Measurements from ENCODE around the gene KCNAB1. TPM values are rescaled to one million over a fixed set of nuclear protein-coding genes. Genes with fewer than 3 reads are reported as not detected.

The KCNAB1 gene
- total RNA-seq, 1 experiment from 2014 or later: not detected

- no peak overlapping the region for H3K4me2 ChIP-seq (ENCODE audit: low read length)
- H3K9me2 ChIP-seq (ENCODE audit: insufficient read depth): no peaks in the 10 kb centered on the region
- H3K36me3 ChIP-seq (ENCODE audit: control insufficient read depth in 1 of 2, insufficient read depth in 2 of 2, low read length in 2 of 2): no peaks in the 10 kb centered on the region
- no peak overlapping the region for H3K27ac ChIP-seq (ENCODE audit: low read depth, low read length)
- 0 out of 2 replicates have a peak, but pooled peaks cover 2% of the 10 kb centered on the region for H3K27me3 ChIP-seq (ENCODE audit: insufficient read depth, low read length)
- H2AFZ ChIP-seq (ENCODE audit: low read depth, low read length, poor library complexity, severe bottlenecking): no peak overlapping the region
- no TSS peak for BruUV-seq (replicated peaks)
- POLR2A ChIA-PET: no interaction called here
- no peaks in the 10 kb centered on the region for H3K79me2 ChIP-seq (ENCODE audit: insufficient read depth, low read length)
- H3K4me1 ChIP-seq (ENCODE audit: control insufficient read depth in 1 of 2, insufficient read depth in 2 of 2, low read length in 2 of 2): no peaks in the 10 kb centered on the region
- CTCF ChIA-PET: interaction anchor here (1.5 kb wide), 1 partner anchor 225 kb away, joined by 4 read pairs; no protein-coding TSS in a partner anchor
- H4K20me1 ChIP-seq (ENCODE audit: insufficient read depth): no peaks in the 10 kb centered on the region
- DNase-seq (ENCODE audit: low read depth, low spot score): no peak
- H3K9ac ChIP-seq (ENCODE audit: low read length): no peak overlapping the region
- H3K9me3 ChIP-seq (ENCODE audit: control insufficient read depth in 1 of 2, insufficient read depth in 1 of 2, low read depth in 1 of 2, low read length in 2 of 2): no peaks in the 10 kb centered on the region
- H3K4me3 ChIP-seq (replicated peaks in 1 of 2; ENCODE audit: low read depth in 1 of 2, low read length in 2 of 2): no peak overlapping the region
- no peak for ATAC-seq
- intact Hi-C loops (cut with micrococcal nuclease): no loop called here
- no peak for TF ChIP-seq MAX (IDR thresholded peaks at IDR 0.05)
- no peak for TF ChIP-seq EZH2phosphoT487 (IDR thresholded peaks at IDR 0.05; ENCODE audit: borderline replicate concordance)
- RAD21 ChIA-PET (ENCODE audit: low non-redundant PET in 1 of 2, low total read pairs in 2 of 2, uncharacterized antibody in 2 of 2, unreplicated experiment in 2 of 2): no interaction called here
Measured at GRCh38 chr3:156377266-156377665, 256.9 kb downstream of the KCNAB1 start.

GRCh38 chr3:156377718-156378117 lies 257.3 kb downstream of the KCNAB1 start:
- Histone ChIP-seq H3K36me3 (ENCODE audit: control insufficient read depth in 1 of 2, insufficient read depth in 2 of 2, low read length in 2 of 2) (no peaks in the 10 kb centered on the region), H3K27me3 (ENCODE audit: insufficient read depth, low read length) (0 out of 2 replicates have a peak, but pooled peaks cover 2% of the 10 kb centered on the region), H3K9ac (ENCODE audit: low read length) (no peak overlapping the region), H3K9me3 (ENCODE audit: control insufficient read depth in 1 of 2, insufficient read depth in 1 of 2, low read depth in 1 of 2, low read length in 2 of 2) (no peaks in the 10 kb centered on the region), H3K4me2 (ENCODE audit: low read length) (no peak overlapping the region), H3K79me2 (ENCODE audit: insufficient read depth, low read length) (no peaks in the 10 kb centered on the region), H2AFZ (ENCODE audit: low read depth, low read length, poor library complexity, severe bottlenecking) (no peak overlapping the region), H3K9me2 (ENCODE audit: insufficient read depth) (no peaks in the 10 kb centered on the region), H4K20me1 (ENCODE audit: insufficient read depth) (no peaks in the 10 kb centered on the region), H3K4me1 (ENCODE audit: control insufficient read depth in 1 of 2, insufficient read depth in 2 of 2, low read length in 2 of 2) (no peaks in the 10 kb centered on the region), H3K4me3 (replicated peaks in 1 of 2; ENCODE audit: low read depth in 1 of 2, low read length in 2 of 2) (no peak overlapping the region), H3K27ac (ENCODE audit: low read depth, low read length) (no peak overlapping the region)
- no peak for DNase-seq (ENCODE audit: low read depth, low spot score)
- no TSS peak for BruUV-seq (replicated peaks)
- POLR2A ChIA-PET: no interaction called here
- intact Hi-C loops (cut with micrococcal nuclease): no loop called here
- no peak for ATAC-seq
- CTCF ChIA-PET: interaction anchor here (1.5 kb wide), 1 partner anchor 226 kb away, joined by 4 read pairs; no protein-coding TSS in a partner anchor
- RAD21 ChIA-PET (ENCODE audit: low non-redundant PET in 1 of 2, low total read pairs in 2 of 2, uncharacterized antibody in 2 of 2, unreplicated experiment in 2 of 2): no interaction called here
- no peak for TF ChIP-seq EZH2 (IDR thresholded peaks at IDR 0.05)
- TF ChIP-seq FOSL1 (IDR thresholded peaks at IDR 0.05; ENCODE audit: low read depth): no peak
- no peak for TF ChIP-seq ZFX (IDR thresholded peaks at IDR 0.05)
- no peak for TF ChIP-seq SRF (IDR thresholded peaks at IDR 0.05; ENCODE audit: low read depth)
- no peak for TF ChIP-seq YY1 (IDR thresholded peaks at IDR 0.05; ENCODE audit: extremely low read depth, insufficient replicate concordance, low read depth, low read length)
- TF ChIP-seq EGR1 (IDR thresholded peaks at IDR 0.05; ENCODE audit: low read depth): no peak
- no peak for TF ChIP-seq ZBTB33 (IDR thresholded peaks at IDR 0.05; ENCODE audit: extremely low read depth, insufficient replicate concordance, low read length)
- TF ChIP-seq SIN3A (IDR thresholded peaks at IDR 0.05; ENCODE audit: low read depth): no peak
- TF ChIP-seq SP1 (IDR thresholded peaks at IDR 0.05; ENCODE audit: low read depth): no peak
- TF ChIP-seq CTCF (IDR thresholded peaks at IDR 0.05 in 2 of 3, conservative IDR thresholded peaks at IDR 0.05 in 1 of 3; ENCODE audit: borderline replicate concordance in 1 of 3, insufficient read depth in 1 of 3, low read depth in 2 of 3, low read length in 2 of 3): no peak
- TF ChIP-seq MAX (IDR thresholded peaks at IDR 0.05): no peak
- TF ChIP-seq EZH2phosphoT487 (IDR thresholded peaks at IDR 0.05; ENCODE audit: borderline replicate concordance): no peak
- no peak for TF ChIP-seq TCF7L2 (IDR thresholded peaks at IDR 0.05; ENCODE audit: borderline replicate concordance, extremely low read depth, insufficient read depth, insufficient read length)
- TF ChIP-seq JUND (IDR thresholded peaks at IDR 0.05): no peak
- TF ChIP-seq POLR2AphosphoS5 (IDR thresholded peaks at IDR 0.05; ENCODE audit: low read depth, low read length): no peak
- no peak for TF ChIP-seq RAD21 (IDR thresholded peaks at IDR 0.05; ENCODE audit: low read depth)
- no peak for TF ChIP-seq POLR2A (IDR thresholded peaks at IDR 0.05; ENCODE audit: borderline replicate concordance, extremely low read depth, insufficient read depth, insufficient read length)

Measured in HCT116 (cell line).